Measurements from ENCODE around the gene KIF16B.

GRCh38 chr20:16607364-16608276, 34.4 kb upstream of the KIF16B start:
- TF ChIP-seq CTCF (conservative IDR thresholded peaks at IDR 0.05; ENCODE audit: low read depth, low read length) (no peak), EZH2phosphoT487 (IDR thresholded peaks at IDR 0.05; ENCODE audit: borderline replicate concordance, low read length) (no peak), EZH2 (IDR thresholded peaks at IDR 0.05; ENCODE audit: low read length, unreplicated experiment) (no peak)

Data from PC-3 (cell line).